Sigmoid colon (tissue), 4 donors: ENCODE data around the gene LARP4B.

ENCODE experiments used
- POLR2A ChIP-seq, 2 donors: fragments of 450-650 bp; IDR thresholded peaks; one replicate each; pipeline ENCODE4 v1.6.1; 2016; ENCODE audit warnings: antibody characterized with exemption in 2 of 2, mild to moderate bottlenecking in 2 of 2, moderate library complexity in 2 of 2
- POLR2AphosphoS5 ChIP-seq, 4 donors: sonication (generic); formaldehyde crosslinking; IDR thresholded peaks; one replicate each; pipeline ENCODE4 v1.6.1; 2017; ENCODE audit warnings: antibody characterized with exemption in 4 of 4
- TF ChIP-seq, protein P1 (sequence below), 4 experiments: fragments of 450-650 bp in 3 of 4; fragments of 200-600 bp in 1 of 4; IDR thresholded peaks; one replicate each; pipeline ENCODE4 v1.5.1; 2016 to 2019; ENCODE audit warnings: antibody characterized with exemption in 4 of 4, mild to moderate bottlenecking in 3 of 4, moderate library complexity in 2 of 4

DNA sequence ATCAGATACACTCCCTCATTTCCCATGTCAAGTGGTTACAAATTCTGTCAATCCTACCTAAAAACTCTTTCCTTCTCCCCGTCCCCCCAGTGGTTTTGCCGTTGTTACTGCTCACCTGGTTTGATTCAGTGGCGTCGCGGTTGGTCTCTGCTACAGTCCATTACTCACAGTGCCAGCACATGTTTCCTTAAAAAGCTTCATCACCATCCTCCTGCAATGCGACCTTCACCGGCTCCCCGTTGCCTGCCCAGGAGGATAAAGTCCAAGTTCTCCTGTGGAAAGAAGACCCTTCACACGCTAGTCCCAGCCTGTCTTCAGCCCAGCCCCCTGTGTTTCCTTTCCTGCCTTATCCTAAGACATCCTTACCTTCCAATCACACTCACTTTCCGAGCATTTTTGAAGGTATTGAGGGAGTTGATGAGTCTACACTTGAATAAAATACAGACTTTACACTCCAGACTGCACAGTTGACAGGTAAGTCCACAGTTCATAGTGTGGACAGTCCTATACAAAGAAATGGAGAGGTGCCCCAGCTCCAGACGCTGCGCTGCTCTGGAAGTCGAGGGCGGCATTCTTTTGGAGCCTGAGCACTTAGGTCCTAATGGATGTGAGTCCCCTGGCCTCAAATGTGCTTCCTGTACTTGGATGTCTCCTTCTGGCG lies 3.4 kb upstream of the LARP4B start:
- no peak for TF ChIP-seq POLR2AphosphoS5 (IDR thresholded peaks at IDR 0.05)
- TF ChIP-seq, protein P1, sequence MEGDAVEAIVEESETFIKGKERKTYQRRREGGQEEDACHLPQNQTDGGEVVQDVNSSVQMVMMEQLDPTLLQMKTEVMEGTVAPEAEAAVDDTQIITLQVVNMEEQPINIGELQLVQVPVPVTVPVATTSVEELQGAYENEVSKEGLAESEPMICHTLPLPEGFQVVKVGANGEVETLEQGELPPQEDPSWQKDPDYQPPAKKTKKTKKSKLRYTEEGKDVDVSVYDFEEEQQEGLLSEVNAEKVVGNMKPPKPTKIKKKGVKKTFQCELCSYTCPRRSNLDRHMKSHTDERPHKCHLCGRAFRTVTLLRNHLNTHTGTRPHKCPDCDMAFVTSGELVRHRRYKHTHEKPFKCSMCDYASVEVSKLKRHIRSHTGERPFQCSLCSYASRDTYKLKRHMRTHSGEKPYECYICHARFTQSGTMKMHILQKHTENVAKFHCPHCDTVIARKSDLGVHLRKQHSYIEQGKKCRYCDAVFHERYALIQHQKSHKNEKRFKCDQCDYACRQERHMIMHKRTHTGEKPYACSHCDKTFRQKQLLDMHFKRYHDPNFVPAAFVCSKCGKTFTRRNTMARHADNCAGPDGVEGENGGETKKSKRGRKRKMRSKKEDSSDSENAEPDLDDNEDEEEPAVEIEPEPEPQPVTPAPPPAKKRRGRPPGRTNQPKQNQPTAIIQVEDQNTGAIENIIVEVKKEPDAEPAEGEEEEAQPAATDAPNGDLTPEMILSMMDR (IDR thresholded peaks at IDR 0.05) = no peak
- TF ChIP-seq POLR2A (IDR thresholded peaks at IDR 0.05) = no peak
